Osteoblast (primary cell): ENCODE measurements around the gene VSIG10L2. TPM values are rescaled to one million over a fixed set of nuclear protein-coding genes. Genes with fewer than 3 reads are reported as not detected.
A peak's percentile ranks its signal among the peaks of the same experiment; 100 is the strongest.

Source experiments
- DNase-seq: peaks from one replicate; pipeline ENCODE4 v3.0.0; 2011; ENCODE audit warnings: low spot score, mixed read lengths; ENCODE audit not compliant: insufficient read length; ENCODE audit errors: missing footprints
- H2AFZ ChIP-seq: 2 replicates; pipeline ENCODE4 v1.6.0; 2011; ENCODE audit warnings: mild to moderate bottlenecking, low read length
- H3K27ac ChIP-seq: 2 replicates; pipeline ENCODE4 v1.5.1; 2011; ENCODE audit warnings: mild to moderate bottlenecking, low read depth, low read length, moderate library complexity
- H3K27me3 ChIP-seq: 2 replicates; pipeline ENCODE4 v1.6.0; 2012; ENCODE audit warnings: mild to moderate bottlenecking, control low read depth, inconsistent platforms, low read length, moderate library complexity; ENCODE audit not compliant: insufficient read depth
- H3K36me3 ChIP-seq: 2 replicates; pipeline ENCODE4 v1.5.1; 2011; ENCODE audit warnings: mild to moderate bottlenecking, low read length, control low read depth, moderate library complexity; ENCODE audit not compliant: insufficient read depth
- H3K4me1 ChIP-seq: 2 replicates; pipeline ENCODE4 v1.5.1; 2011; ENCODE audit warnings: mild to moderate bottlenecking, low read length, control low read depth, moderate library complexity; ENCODE audit not compliant: insufficient read depth
- H3K4me2 ChIP-seq: 2 replicates; pipeline ENCODE4 v1.6.0; 2011; ENCODE audit warnings: mild to moderate bottlenecking, low read length; ENCODE audit not compliant: insufficient read depth
- H3K4me3 ChIP-seq: fragments of 200-600 bp; sonication (generic); 3 replicates; pipeline ENCODE4 v1.5.1; 2012; ENCODE audit warnings: mild to moderate bottlenecking, low read length, inconsistent platforms; ENCODE audit not compliant: insufficient read depth
- H3K79me2 ChIP-seq: 2 replicates; pipeline ENCODE4 v1.6.0; 2012; ENCODE audit warnings: mild to moderate bottlenecking, low read length, control low read depth, inconsistent platforms; ENCODE audit not compliant: insufficient read depth
- H3K9me3 ChIP-seq: 2 replicates; pipeline ENCODE4 v1.5.1; 2011; ENCODE audit warnings: low read depth, low read length, control low read depth
- H4K20me1 ChIP-seq: 2 replicates; pipeline ENCODE4 v1.6.0; 2012; ENCODE audit warnings: mild to moderate bottlenecking, low read length, control low read depth; ENCODE audit not compliant: insufficient read depth
- CTCF ChIP-seq: IDR thresholded peaks from 2 replicates; pipeline ENCODE4 v1.5.1; 2011; ENCODE audit warnings: mild to moderate bottlenecking, low read depth, low read length, moderate library complexity; ENCODE audit errors: extremely low read depth
- total RNA-seq: library from RNA; depleted of rRNA; stranded (reverse); fragments of >200 nt; gene quantifications from 2 replicates; pipeline ENCODE4 v1.2.3, GENCODE V29; 2012

VSIG10L2 gene
- total RNA-seq, 1 donor = not detected

- TF ChIP-seq CTCF = no peak
- Histone ChIP-seq H3K27ac (no peak overlapping the region), H3K4me1 (peaks cover 13% of the 10 kb centered on the region), H4K20me1 (no peaks in the 10 kb centered on the region), H2AFZ (no peak overlapping the region), H3K4me3 (no peak overlapping the region), H3K79me2 (no peaks in the 10 kb centered on the region), H3K36me3 (no peaks in the 10 kb centered on the region), H3K4me2 (no peak overlapping the region), H3K9me3 (no peaks in the 10 kb centered on the region), H3K27me3 (no peaks in the 10 kb centered on the region)
- DNase-seq = peak; percentile 72
Measured at GRCh38 chr11:125946712-125947418, 1.0 kb downstream of the VSIG10L2 start.

DNA sequence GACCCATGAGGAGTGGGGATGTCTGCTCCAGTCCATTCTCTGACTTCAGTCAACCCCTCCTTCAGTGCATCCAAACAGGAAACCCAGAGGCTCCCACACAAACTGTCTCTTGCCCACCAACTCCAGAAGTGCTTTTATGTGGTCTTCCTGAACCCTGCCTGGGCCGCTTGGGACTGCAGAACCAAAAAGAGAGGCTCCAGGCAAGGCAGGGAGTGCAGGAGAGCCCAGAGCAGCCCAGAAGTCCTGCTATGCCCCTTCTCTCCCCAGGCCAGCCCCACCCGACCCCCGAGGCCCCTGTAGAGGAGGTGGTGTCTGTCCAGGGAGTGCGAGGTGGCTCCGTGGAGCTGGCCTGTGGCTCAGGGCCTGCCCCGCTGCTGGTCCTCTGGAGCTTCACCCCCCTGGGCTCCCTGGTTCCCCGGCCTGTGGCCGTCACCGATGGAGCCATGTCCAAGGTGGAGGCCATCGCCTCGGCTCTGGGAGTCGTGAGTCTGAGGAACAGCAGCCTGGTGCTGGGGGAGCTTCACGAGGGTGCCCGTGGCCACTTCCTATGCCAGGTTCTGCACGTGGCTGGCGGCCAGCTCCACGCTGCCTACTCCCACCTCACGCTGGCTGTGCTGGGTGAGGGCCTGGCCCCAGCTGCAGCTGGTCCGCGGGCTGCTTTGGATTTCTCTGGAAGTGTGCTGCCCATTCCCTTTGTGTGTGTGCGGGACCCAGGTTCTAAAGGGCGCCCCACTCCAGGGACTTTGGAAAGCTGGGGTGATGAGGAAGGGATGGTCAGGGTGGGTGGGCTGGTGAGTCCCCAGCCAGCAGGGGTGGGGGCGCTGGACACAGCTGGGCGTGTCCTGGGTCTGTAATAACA, 1.8 kb downstream of the VSIG10L2 start:
- Histone ChIP-seq H3K36me3 (no peaks in the 10 kb centered on the region), H3K4me3 (no peak overlapping the region), H3K27ac (no peak overlapping the region), H3K4me2 (no peak overlapping the region), H2AFZ (no peak overlapping the region), H3K27me3 (no peaks in the 10 kb centered on the region), H3K9me3 (no peaks in the 10 kb centered on the region), H4K20me1 (no peaks in the 10 kb centered on the region), H3K4me1 (peaks cover 7% of the 10 kb centered on the region), H3K79me2 (no peaks in the 10 kb centered on the region)
- DNase-seq = peak; percentile 78
- no peak for TF ChIP-seq CTCF

DNA sequence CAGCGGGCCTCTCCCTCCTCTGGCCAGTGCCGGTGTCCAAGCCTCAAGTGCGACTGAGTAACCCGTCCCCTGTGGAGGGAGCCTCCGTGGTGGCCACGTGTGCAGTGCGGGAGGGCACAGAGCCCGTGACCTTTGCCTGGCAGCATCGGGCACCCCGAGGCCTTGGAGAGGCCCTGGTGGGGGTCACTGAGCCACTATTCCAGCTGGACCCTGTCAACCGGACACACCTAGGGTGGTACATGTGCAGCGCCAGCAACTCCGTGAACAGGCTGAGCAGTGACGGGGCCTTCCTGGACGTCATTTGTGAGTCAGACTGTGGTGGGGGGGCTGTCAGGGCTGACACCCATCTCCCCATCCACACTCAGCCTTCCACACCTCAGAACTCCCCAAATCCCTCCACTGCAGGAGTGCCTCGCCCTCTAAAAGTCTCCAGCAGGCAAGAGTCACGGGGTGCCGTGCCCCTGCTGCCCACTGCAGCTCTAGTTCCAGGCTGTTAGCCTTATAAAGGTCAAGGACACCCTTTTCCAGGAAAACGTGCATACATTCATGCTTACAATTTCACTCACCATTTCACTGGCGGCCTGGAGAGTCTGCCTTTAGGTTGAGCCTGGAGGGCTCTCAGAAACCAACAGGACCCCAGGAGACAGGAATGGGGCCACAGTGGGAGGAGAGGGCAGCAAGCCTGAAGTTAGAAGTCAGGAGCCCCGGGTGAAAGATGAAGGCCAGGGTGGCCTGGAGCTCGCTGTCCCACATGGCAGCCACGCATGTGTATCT, 2.6 kb downstream of the VSIG10L2 start:
- Histone ChIP-seq H3K9me3 (no peaks in the 10 kb centered on the region), H3K79me2 (no peaks in the 10 kb centered on the region), H3K36me3 (no peaks in the 10 kb centered on the region), H3K27me3 (no peaks in the 10 kb centered on the region), H3K4me3 (no peak overlapping the region), H2AFZ (no peak overlapping the region), H4K20me1 (no peaks in the 10 kb centered on the region), H3K4me1 (peaks cover 5% of the 10 kb centered on the region), H3K4me2 (no peak overlapping the region), H3K27ac (no peak overlapping the region)
- no peak for DNase-seq
- no peak for TF ChIP-seq CTCF
